ENCODE measurements around the gene USP34. TPM values are rescaled to one million over a fixed set of nuclear protein-coding genes. Genes with fewer than 3 reads are reported as not detected.
A peak's percentile ranks its signal among the peaks of the same experiment; 100 is the strongest.
"Not testable (repeated sequence)": the region's sequence is repeated elsewhere in the genome, so short reads cannot be mapped to it uniquely, and the experiment has no call there.

Gene USP34
- total RNA-seq, 2 experiments from 2014 or later: 59.4 to 64.2 TPM

GRCh38 chr2:61205132-61205531 lies 265.8 kb downstream of the USP34 start:
- Mint-ChIP-seq H3K36me3 (peaks cover 18% of the 10 kb centered on the region), H3K27ac (no peak overlapping the region), H3K4me3 (no peak overlapping the region), H3K9me3 (no peaks in the 10 kb centered on the region), H3K27me3 (no peaks in the 10 kb centered on the region), H3K4me1 (peaks cover 3% of the 10 kb centered on the region)
- DNase-seq: no peak

- Mint-ChIP-seq H3K27ac (no peak overlapping the region), H3K36me3 (peaks cover 4% of the 10 kb centered on the region), H3K4me1 (peaks cover 13% of the 10 kb centered on the region), H3K27me3 (no peaks in the 10 kb centered on the region), H3K4me3 (no peak overlapping the region), H3K9me3 (no peaks in the 10 kb centered on the region)
- no peak for DNase-seq
These were observed 274.2 kb downstream of the USP34 start for GRCh38 chr2:61196671-61197070.

- peaks cover 22% of the 10 kb centered on the region for H3K4me1 Mint-ChIP-seq
- H3K36me3 Mint-ChIP-seq, H3K27me3 Mint-ChIP-seq, DNase-seq, H3K9me3 Mint-ChIP-seq, H3K4me3 Mint-ChIP-seq: not testable (repeated sequence)
- peak overlapping the region; percentile 29 for H3K27ac Mint-ChIP-seq
These were observed 276.2 kb downstream of the USP34 start for GRCh38 chr2:61194646-61195045.

- no peak for DNase-seq
- no peak overlapping the region for H3K4me3 Mint-ChIP-seq
- peaks cover 8% of the 10 kb centered on the region for H3K36me3 Mint-ChIP-seq
- no peaks in the 10 kb centered on the region for H3K9me3 Mint-ChIP-seq
- peak overlapping the region; percentile 31 for H3K27ac Mint-ChIP-seq
- no peaks in the 10 kb centered on the region for H3K27me3 Mint-ChIP-seq
- peaks cover 22% of the 10 kb centered on the region for H3K4me1 Mint-ChIP-seq
These were observed 277.0 kb downstream of the USP34 start for GRCh38 chr2:61193670-61194561.

GRCh38 chr2:61187085-61187484 lies 283.8 kb downstream of the USP34 start:
- DNase-seq: no peak
- no peak overlapping the region for H3K27ac Mint-ChIP-seq
- H3K36me3 Mint-ChIP-seq: peaks cover 49% of the 10 kb centered on the region
- H3K27me3 Mint-ChIP-seq: no peaks in the 10 kb centered on the region
- H3K9me3 Mint-ChIP-seq: no peaks in the 10 kb centered on the region
- H3K4me3 Mint-ChIP-seq: no peak overlapping the region
- H3K4me1 Mint-ChIP-seq: peaks cover 36% of the 10 kb centered on the region

- Mint-ChIP-seq H3K27ac (peak overlapping the region; percentile 40), H3K27me3 (no peaks in the 10 kb centered on the region), H3K9me3 (no peaks in the 10 kb centered on the region), H3K4me3 (no peak overlapping the region), H3K4me1 (peaks cover 42% of the 10 kb centered on the region), H3K36me3 (peaks cover 62% of the 10 kb centered on the region)
- DNase-seq: no peak
These were observed 285.6 kb downstream of the USP34 start for GRCh38 chr2:61185231-61185728.

GRCh38 chr2:61184263-61184662 lies 286.6 kb downstream of the USP34 start:
- Mint-ChIP-seq H3K36me3 (peaks cover 69% of the 10 kb centered on the region), H3K4me3 (no peak overlapping the region), H3K27ac (no peak overlapping the region), H3K4me1 (peaks cover 50% of the 10 kb centered on the region), H3K9me3 (no peaks in the 10 kb centered on the region), H3K27me3 (no peaks in the 10 kb centered on the region)
- no peak for DNase-seq

- Mint-ChIP-seq H3K36me3 (peaks cover 71% of the 10 kb centered on the region), H3K4me3 (no peak overlapping the region), H3K27me3 (no peaks in the 10 kb centered on the region), H3K4me1 (peaks cover 55% of the 10 kb centered on the region), H3K27ac (no peak overlapping the region), H3K9me3 (no peaks in the 10 kb centered on the region)
- DNase-seq: no peak
These were observed 287.1 kb downstream of the USP34 start for GRCh38 chr2:61183795-61184194.

GRCh38 chr2:61182059-61182383 lies 288.9 kb downstream of the USP34 start:
- no peak for DNase-seq
- Mint-ChIP-seq H3K4me1 (peaks cover 61% of the 10 kb centered on the region), H3K4me3 (no peak overlapping the region), H3K36me3 (peaks cover 68% of the 10 kb centered on the region), H3K9me3 (no peaks in the 10 kb centered on the region), H3K27me3 (no peaks in the 10 kb centered on the region), H3K27ac (no peak overlapping the region)

- Mint-ChIP-seq H3K4me3 (peak overlapping the region; percentile 95), H3K27ac (peak overlapping the region; percentile 51), H3K36me3 (peaks cover 68% of the 10 kb centered on the region), H3K9me3 (no peaks in the 10 kb centered on the region), H3K4me1 (peaks cover 64% of the 10 kb centered on the region), H3K27me3 (no peaks in the 10 kb centered on the region)
- no peak for DNase-seq
These were observed 289.4 kb downstream of the USP34 start for GRCh38 chr2:61181382-61182058.

- Mint-ChIP-seq H3K27ac (peak overlapping the region; percentile 38), H3K4me3 (peak overlapping the region; percentile 95), H3K4me1 (peaks cover 65% of the 10 kb centered on the region), H3K36me3 (peaks cover 65% of the 10 kb centered on the region), H3K27me3 (no peaks in the 10 kb centered on the region), H3K9me3 (no peaks in the 10 kb centered on the region)
- DNase-seq: no peak
These were observed 290.2 kb downstream of the USP34 start for GRCh38 chr2:61180686-61181085.

- Mint-ChIP-seq H3K4me3 (peak overlapping the region; percentile 95), H3K27ac (peak overlapping the region; percentile 95), H3K27me3 (no peaks in the 10 kb centered on the region), H3K9me3 (no peaks in the 10 kb centered on the region), H3K4me1 (peaks cover 58% of the 10 kb centered on the region), H3K36me3 (peaks cover 58% of the 10 kb centered on the region)
- no peak for DNase-seq
These were observed 290.9 kb downstream of the USP34 start for GRCh38 chr2:61179701-61180639.

GRCh38 chr2:61178603-61179545 lies 292.0 kb downstream of the USP34 start:
- Mint-ChIP-seq H3K27me3 (no peaks in the 10 kb centered on the region), H3K36me3 (peaks cover 51% of the 10 kb centered on the region), H3K4me1 (peaks cover 54% of the 10 kb centered on the region), H3K9me3 (no peaks in the 10 kb centered on the region), H3K4me3 (peak overlapping the region; percentile 95), H3K27ac (peak overlapping the region; percentile 95)
- DNase-seq: no peak

Data from activated naive CD8-positive, alpha-beta T cell treated with anti-CD3 and anti-CD28 coated beads for 36 hours (primary cell).